ENCODE results near the gene HOXA6.
A peak's percentile ranks its signal among the peaks of the same experiment; 100 is the strongest.

Gene HOXA6

GRCh38 chr7:27149842-27150567 lies 2.4 kb upstream of the HOXA6 start:
- no peak for DNase-seq

DNA sequence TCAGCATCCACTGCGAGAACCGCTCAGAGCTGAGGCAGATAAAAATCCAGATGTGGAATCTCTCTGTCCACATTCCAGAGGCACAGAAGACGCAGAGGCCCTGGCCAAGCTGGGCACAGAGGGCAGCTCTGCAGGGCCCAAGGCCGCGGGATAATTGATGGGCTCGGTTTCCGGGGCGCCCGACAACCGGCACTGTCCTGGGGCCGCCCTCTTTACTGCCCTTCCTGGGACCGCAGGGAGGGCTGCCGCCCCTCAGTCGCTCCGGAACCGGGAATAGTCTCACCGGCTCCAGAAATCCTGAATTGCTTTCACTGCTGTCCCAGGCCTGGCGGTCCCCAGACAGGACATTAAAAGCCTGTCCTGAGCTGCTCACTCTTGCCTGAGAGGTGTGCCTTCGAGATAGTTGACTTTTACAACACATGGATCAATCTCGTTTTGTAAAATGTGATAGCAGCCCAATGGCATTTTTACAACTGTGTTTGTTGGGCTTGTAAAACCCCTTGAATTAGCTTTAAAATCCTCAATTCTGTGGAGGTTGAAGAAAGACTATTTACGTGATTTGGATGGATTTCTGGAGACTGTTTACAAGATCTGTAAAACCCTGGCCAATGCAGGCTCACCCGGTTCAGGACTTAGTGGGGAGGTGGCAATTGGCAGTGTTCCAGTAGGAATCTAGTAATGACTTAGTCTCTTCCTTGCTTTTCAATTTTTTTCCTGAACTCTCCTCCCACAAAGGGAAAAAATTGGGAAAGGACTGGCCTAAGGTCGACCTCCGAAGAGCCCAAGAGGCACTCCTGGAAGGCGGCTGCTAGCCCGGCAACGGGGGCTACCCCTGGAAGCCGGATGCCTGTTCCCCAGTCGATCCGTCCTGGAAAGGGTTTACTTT lies 1.4 kb upstream of the HOXA6 start:
- no peak for DNase-seq

DNA sequence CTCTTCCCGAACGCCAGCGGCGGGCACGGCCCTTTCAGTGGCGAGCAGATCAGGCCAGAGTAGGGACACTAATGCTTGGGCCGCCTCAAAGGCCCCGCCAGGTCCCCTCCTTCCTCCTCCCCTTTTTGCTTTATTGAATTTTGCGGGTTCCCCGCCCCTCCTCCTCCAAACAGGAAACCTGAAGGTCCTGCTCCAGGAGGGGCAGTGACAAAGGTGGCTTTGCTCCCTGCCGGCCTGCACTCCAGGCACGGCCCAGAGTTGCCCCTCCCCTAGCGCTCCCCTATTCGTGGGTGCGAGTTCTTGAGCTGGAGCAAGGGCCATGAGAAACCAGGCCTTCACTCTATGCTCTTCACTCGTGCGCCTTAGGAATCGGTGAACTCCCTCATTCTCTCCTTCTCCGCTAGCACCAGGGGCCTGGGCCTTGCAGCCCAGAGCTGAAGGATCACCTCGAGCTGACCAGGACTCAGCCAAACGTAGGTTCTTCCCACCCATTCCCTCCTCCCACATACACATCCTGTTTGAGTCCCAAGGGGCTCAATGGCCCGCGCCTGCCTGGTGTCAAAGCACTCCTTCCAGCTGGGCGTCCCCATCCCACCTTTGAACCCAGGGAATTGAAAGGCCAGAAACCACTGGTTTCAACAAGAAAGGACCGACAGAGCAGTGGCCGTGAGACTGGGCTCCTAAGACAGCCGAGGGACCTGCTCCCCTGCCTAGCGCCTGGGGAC lies 619 bp upstream of the HOXA6 start:
- no peak for DNase-seq

DNA sequence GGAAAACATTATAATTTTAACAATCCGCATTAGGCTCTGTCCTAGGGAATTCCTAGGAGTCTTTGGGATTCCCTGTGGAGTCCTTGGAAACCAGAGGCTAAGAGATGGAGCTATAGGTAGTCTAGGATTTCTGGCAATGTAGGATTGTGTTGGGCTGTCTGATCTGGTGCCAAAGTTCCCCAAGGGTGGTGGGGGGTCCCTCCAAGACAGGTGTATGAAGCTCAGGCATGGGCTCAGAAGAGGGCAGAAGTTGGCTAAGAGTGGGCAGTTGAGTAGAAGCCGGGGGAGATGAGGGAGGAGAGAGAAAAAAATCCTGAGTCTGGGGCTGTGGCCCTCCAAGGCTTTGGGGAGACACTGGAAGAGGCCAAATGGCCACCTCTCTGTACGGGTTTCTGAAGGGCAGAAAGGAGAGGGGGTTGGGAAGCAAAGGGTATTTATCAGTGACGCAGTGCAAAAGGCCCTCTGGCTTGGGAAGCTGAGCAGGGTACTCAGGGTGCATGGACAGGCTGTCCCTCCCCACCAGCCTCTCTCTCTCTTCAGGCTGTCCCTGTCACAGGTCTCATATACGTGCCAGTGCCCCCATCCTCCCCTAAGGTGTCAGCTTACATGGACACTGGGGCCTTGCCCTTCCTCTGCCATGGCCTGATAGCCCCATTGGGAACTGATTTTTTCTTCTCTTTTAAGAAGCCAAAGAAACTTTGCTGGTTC lies 929 bp downstream of the HOXA6 start:
- DNase-seq, result no peak

- DNase-seq, result no peak
Observed at GRCh38 chr7:27145914-27146412, 1.6 kb downstream of the HOXA6 start.

- no peak for DNase-seq
Observed at GRCh38 chr7:27145165-27145913, 2.2 kb downstream of the HOXA6 start.

DNA sequence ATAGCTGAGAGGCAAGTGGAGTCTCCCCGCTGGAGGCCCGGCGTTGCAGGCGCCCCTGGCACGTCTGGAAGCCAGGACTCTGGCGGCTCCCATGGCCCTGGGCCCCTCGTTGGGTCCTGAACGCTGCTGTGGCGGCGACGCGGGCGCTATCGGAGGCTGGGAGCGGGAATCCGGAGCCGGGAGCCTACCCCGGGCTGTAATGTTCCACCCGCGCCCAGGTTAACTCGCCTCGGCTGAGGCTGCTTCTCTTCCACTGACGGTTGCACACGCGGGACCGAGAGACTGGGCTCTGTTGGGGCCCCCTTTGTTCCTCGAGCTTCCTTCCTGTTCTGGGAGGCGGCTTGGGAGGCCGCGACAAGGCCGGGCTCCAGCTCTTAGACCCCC lies 2.8 kb downstream of the HOXA6 start:
- no peak for DNase-seq

DNA sequence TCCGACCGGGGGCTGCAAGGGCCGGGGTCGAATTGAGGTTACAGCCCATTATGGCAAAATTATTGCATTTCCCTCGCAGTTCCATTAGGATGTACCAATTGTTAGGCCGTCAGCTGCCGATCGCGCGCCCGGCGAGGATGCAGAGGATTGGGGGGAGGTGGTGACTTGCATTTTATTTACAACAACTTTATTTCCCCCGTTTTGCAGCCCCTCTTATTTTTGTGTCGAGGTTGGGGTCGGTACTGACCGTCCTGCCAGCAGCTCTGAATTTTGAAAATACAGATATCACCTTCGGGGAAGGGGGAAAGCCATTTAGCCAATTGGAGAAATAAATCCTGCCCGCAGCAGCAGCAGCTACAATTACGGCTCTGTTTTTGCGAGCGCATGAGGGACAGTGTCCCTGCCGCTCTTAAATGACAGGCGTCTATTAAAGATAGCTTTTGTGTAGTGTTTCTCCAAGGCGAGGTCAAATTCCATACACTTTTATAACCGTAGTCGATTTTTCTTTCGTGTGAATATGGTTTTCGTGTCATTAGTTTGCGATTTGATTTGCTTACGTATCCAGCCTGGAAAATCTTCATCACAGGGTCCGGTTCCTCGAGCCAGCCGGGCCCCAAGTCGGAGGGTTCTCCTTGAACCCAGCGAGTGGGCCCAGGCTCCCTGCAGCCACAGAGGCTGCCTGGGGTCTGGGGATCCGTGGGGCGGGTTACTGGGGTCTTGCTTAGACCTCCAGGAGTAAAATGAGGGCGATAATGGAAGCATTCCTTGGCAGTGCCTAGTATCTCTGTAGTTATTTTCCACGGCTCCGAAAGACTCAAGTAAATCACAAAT lies 3.4 kb downstream of the HOXA6 start:
- DNase-seq, result no peak

DNA sequence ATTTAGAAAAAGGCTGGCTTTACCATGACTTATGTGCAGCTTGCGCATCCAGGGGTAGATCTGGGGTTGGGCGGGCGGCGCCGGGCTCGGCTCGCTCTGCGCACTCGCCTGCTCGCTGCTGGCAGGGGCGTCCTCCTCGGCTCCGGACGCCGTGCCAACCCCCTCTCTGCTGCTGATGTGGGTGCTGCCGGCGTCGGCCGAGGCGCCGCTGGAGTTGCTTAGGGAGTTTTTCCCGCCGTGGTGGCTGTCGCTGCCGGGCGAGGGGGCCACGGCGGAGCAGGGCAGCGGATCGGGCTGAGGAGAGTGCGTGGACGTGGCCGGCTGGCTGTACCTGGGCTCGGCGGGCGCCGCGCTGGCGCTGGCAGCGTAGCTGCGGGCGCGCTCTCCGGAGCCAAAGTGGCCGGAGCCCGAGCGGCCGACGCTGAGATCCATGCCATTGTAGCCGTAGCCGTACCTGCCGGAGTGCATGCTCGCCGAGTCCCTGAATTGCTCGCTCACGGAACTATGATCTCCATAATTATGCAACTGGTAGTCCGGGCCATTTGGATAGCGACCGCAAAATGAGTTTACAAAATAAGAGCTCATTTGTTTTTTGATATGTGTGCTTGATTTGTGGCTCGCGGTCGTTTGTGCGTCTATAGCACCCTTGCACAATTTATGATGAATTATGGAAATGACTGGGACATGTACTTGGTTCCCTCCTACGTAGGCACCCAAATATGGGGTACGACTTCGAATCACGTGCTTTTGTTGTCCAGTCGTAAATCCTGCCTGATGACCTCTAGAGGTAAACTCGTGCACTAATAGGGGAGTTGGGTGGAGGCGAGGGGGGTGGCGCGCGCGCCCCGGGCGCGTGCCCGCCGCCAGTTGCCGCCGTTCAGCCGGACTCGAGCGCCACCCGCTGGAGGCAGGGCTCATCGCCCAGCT lies 4.3 kb downstream of the HOXA6 start, which contains the start of gene HOXA5:
HOXA5 (minus strand) TSS at position 659 of the 927 bp plus-strand sequence; CDS start at position 585, 74 bp downstream.
- peak; percentile 66 for DNase-seq

GRCh38 chr7:27142580-27143022 lies 5.0 kb downstream of the HOXA6 start:
- no peak for DNase-seq

GRCh38 chr7:27141923-27142579 lies 5.5 kb downstream of the HOXA6 start:
- DNase-seq, result no peak

GRCh38 chr7:27141137-27141922 lies 6.2 kb downstream of the HOXA6 start:
- no peak for DNase-seq

DNA sequence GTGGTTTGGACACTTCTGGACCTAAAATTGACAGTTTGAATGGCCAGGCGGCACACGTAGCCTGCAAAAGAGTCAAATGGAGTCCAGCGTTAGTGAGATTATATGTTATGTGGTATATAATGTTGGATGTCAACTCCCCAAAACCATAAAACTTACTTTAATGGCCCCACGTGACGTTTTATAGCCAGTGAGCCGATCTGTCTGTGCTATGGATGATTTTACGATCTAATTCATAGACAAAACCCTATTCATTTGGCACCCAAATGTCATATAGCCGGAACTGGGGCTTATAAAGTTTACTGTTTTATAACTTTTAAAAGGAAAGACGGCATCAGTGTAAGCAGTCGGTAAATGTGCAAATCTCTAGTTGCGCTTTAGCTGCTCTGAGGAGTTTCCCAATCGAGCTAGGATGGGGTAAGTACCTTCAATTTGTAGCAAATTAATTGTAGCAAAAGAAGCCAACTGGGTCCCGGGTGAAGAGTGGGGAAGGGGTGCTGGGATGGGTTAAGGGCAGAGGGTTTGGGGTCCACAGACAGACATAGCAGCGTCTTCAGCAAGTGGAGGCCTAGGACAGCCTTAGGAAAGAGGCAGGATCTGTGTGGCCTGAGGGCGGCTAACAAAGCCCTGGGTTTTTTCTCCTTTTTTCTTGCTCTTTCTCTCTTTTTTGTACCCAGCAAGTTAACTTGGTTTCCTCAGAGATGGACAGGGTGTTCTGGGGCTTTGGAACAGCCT lies 7.3 kb downstream of the HOXA6 start:
- no peak for DNase-seq

DNA sequence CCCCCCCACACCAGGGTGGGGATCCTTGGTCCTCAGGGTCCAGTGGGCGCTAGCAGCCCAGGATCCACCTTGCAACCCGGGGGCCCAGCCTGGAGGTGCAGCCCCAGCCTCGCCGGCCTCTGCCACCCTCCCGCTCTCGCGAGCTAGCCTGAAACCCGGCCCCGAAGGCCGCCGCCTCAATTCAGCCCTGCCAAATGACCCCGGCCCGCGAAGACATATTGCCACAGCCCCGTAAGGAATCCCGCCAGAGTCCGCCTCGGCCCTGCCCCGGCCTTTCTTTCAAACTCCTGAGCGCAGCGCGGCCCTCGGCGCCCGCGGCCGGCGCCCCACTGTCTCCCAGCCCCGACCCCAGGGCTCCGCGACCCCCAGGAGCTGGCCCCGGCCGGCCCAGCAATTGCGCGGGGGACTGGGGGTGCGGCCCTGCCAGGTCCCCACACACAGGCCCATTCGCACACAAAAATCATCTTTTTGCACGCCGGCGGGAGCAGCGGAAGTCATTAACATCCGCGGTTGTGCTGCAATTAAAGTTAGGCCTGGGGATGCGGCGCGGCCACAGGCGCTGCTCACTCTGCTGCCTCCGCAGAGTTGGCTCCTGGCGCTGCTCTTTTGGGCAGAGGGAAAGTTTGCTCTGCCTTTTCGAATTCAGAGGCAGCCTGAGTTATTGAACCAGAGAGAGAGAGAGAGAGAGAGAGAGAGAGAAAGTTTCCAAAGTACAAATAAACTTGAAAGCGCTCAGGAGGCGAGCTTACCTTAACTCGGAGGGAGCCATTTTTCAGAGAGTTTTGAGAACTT lies 8.0 kb downstream of the HOXA6 start:
- DNase-seq, result no peak

DNA sequence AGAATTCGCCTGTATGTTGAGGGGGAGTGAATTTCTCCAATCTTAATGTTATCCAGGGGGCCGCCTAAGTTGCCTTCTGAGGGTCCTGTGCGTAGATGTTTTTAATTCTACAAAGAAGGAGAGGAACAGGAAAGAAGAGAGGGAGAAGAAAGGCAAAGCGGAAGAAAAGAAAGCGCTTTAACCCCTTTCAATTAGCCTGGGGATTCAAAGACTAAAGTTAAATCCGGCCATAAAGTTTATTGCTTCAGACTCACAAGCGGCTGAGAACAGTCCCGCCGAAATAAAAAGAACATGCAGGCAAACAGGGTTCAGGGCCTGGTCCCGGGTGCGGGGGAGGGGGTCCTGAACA lies 8.6 kb downstream of the HOXA6 start:
- DNase-seq, result no peak

- no peak for DNase-seq
Observed at GRCh38 chr7:27138472-27138871, 9.1 kb downstream of the HOXA6 start.
